HEK293 (cell line): ENCODE measurements around the gene CRACDL.

Source experiments
- CTCF ChIA-PET: fragments of 350-600 bp; formaldehyde crosslinking; extraction: SDS; loops from one replicate; lab custom pipeline; 2021; ENCODE audit warnings: antibody characterized with exemption; lab: Yijun Ruan, JAX
- POLR2A ChIA-PET: fragments of 300-600 bp; formaldehyde crosslinking; extraction: SDS; loops from one replicate; lab custom pipeline; 2020; ENCODE audit warnings: antibody characterized with exemption, inconsistent platforms; lab: Yijun Ruan, JAX
- H3K27ac ChIP-seq: fragments of 200-500 bp; sonication (Bioruptor generic); 2 replicates; pipeline ENCODE4 v1.5.1; 2014; ENCODE audit warnings: low read depth, low read length, control low read depth, inconsistent platforms; ENCODE audit errors: extremely low read depth
- H3K36me3 ChIP-seq, 2 experiments: fragments of 200-500 bp in 1 of 2; sonication (Bioruptor generic) in 1 of 2; 1 replicate in 1 of 2; 2 replicates in 1 of 2; pipeline ENCODE4 v1.5.1; 2014 to 2017; ENCODE audit warnings: inconsistent platforms in 2 of 2, low read length in 2 of 2; ENCODE audit not compliant: control insufficient read depth in 2 of 2, insufficient read depth in 1 of 2
- H3K4me1 ChIP-seq: fragments of 200-500 bp; sonication (Bioruptor generic); 2 replicates; pipeline ENCODE4 v1.5.1; 2014; ENCODE audit warnings: mild to moderate bottlenecking, low read length, inconsistent platforms; ENCODE audit not compliant: control insufficient read depth, insufficient read depth
- H3K4me3 ChIP-seq: 2 replicates; pipeline ENCODE4 v1.5.1; 2011; ENCODE audit warnings: low read depth, mild to moderate bottlenecking, control low read depth, low read length, moderate library complexity
- H3K9me3 ChIP-seq: fragments of 200-500 bp; sonication (Bioruptor generic); 2 replicates; pipeline ENCODE4 v1.5.1; 2014; ENCODE audit warnings: low read depth, low read length, inconsistent platforms; ENCODE audit not compliant: control insufficient read depth, insufficient read depth
- CTCF ChIP-seq: fragments of 450-650 bp; formaldehyde crosslinking; IDR thresholded peaks from 2 replicates; pipeline ENCODE4 v1.5.1; 2016; ENCODE audit warnings: missing biosample characterization, missing genetic modification characterization
- GLI4 ChIP-seq: fragments of 450-650 bp; formaldehyde crosslinking; IDR thresholded peaks from 2 replicates; pipeline ENCODE4 v1.5.1; 2016; ENCODE audit warnings: missing biosample characterization, missing genetic modification characterization
- GLIS1 ChIP-seq: fragments of 450-650 bp; formaldehyde crosslinking; IDR thresholded peaks from 2 replicates; pipeline ENCODE4 v1.5.1; 2016; ENCODE audit warnings: missing biosample characterization, missing genetic modification characterization
- HOXC10 ChIP-seq: sonication (generic); formaldehyde crosslinking; IDR thresholded peaks from 2 replicates; pipeline ENCODE4 v1.8.1; 2023; ENCODE audit warnings: mild to moderate bottlenecking, missing genetic modification reagents
- IKZF3 ChIP-seq: fragments of 450-650 bp; IDR thresholded peaks from 2 replicates; pipeline ENCODE4 v1.5.0; 2018; ENCODE audit warnings: missing biosample characterization, mild to moderate bottlenecking, missing genetic modification characterization, moderate library complexity
- INSM2 ChIP-seq: fragments of 450-650 bp; formaldehyde crosslinking; IDR thresholded peaks from 2 replicates; pipeline ENCODE4 v1.5.1; 2016; ENCODE audit warnings: missing biosample characterization, missing genetic modification characterization
- KLF17 ChIP-seq: fragments of 450-650 bp; formaldehyde crosslinking; IDR thresholded peaks from 2 replicates; pipeline ENCODE4 v1.5.1; 2016; ENCODE audit warnings: missing biosample characterization, missing genetic modification characterization
- ZBTB10 ChIP-seq: fragments of 450-650 bp; formaldehyde crosslinking; IDR thresholded peaks from 2 replicates; pipeline ENCODE4 v1.5.1; 2016; ENCODE audit warnings: missing biosample characterization, missing genetic modification characterization
- ZFP69B ChIP-seq: fragments of 450-650 bp; formaldehyde crosslinking; IDR thresholded peaks from 2 replicates; pipeline ENCODE4 v1.5.1; 2016; ENCODE audit warnings: missing biosample characterization, missing genetic modification characterization
- ZNF114 ChIP-seq: fragments of 450-650 bp; formaldehyde crosslinking; IDR thresholded peaks from 2 replicates; pipeline ENCODE4 v1.5.0; 2017; ENCODE audit warnings: missing biosample characterization, missing genetic modification characterization
- ZNF133 ChIP-seq: fragments of 450-650 bp; formaldehyde crosslinking; IDR thresholded peaks from 2 replicates; pipeline ENCODE4 v1.5.1; 2016; ENCODE audit warnings: missing biosample characterization, missing genetic modification characterization
- ZNF148 ChIP-seq: fragments of 450-650 bp; formaldehyde crosslinking; IDR thresholded peaks from 2 replicates; pipeline ENCODE4 v1.5.0; 2017; ENCODE audit warnings: missing biosample characterization, missing genetic modification characterization, borderline replicate concordance
- ZNF23 ChIP-seq: fragments of 450-650 bp; formaldehyde crosslinking; IDR thresholded peaks from 2 replicates; pipeline ENCODE4 v1.5.1; 2016; ENCODE audit warnings: missing biosample characterization, missing genetic modification characterization, borderline replicate concordance
- ZNF366 ChIP-seq: fragments of 450-650 bp; formaldehyde crosslinking; conservative IDR thresholded peaks from 2 replicates; pipeline ENCODE4 v1.5.1; 2016; ENCODE audit warnings: missing biosample characterization, missing genetic modification characterization
- ZNF433 ChIP-seq: fragments of 450-650 bp; formaldehyde crosslinking; IDR thresholded peaks from 2 replicates; pipeline ENCODE4 v1.5.1; 2016; ENCODE audit warnings: missing biosample characterization, missing genetic modification characterization, low read depth
- ZNF521 ChIP-seq: fragments of 450-650 bp; formaldehyde crosslinking; IDR thresholded peaks from 2 replicates; pipeline ENCODE4 v1.5.1; 2017; ENCODE audit warnings: missing biosample characterization, mild to moderate bottlenecking, missing genetic modification characterization
- ZNF596 ChIP-seq: fragments of 450-650 bp; IDR thresholded peaks from 2 replicates; pipeline ENCODE4 v1.5.0; 2018; ENCODE audit warnings: missing biosample characterization, mild to moderate bottlenecking, missing genetic modification characterization, moderate library complexity
- ZNF658 ChIP-seq: fragments of 450-650 bp; formaldehyde crosslinking; IDR thresholded peaks from 2 replicates; pipeline ENCODE4; 2016; ENCODE audit warnings: missing biosample characterization, missing genetic modification characterization
- ZNF670 ChIP-seq: fragments of 450-650 bp; formaldehyde crosslinking; IDR thresholded peaks from 2 replicates; pipeline ENCODE4 v1.5.1; 2016; ENCODE audit warnings: missing biosample characterization, missing genetic modification characterization, low read depth
- ZNF791 ChIP-seq: fragments of 450-650 bp; formaldehyde crosslinking; IDR thresholded peaks from 2 replicates; pipeline ENCODE4 v1.5.1; 2016; ENCODE audit warnings: missing biosample characterization, missing genetic modification characterization

The CRACDL gene

GRCh38 chr2:98800330-98801064 lies 135.5 kb downstream of the CRACDL start:
- POLR2A ChIA-PET, result no interaction called here
- H3K9me3 ChIP-seq, result no peaks in the 10 kb centered on the region
- CTCF ChIA-PET, result interaction anchor here (0.6 kb wide), 1 partner anchor 203 kb away, joined by 3 read pairs; no protein-coding TSS in a partner anchor
- H3K27ac ChIP-seq, result no peak overlapping the region
- no peaks in the 10 kb centered on the region for H3K36me3 ChIP-seq
- H3K4me3 ChIP-seq, result no peak overlapping the region
- TF ChIP-seq CTCF (tag by site-specific recombination) (no peak), ZNF133 (no peak), INSM2 (tag by site-specific recombination) (no peak), ZNF366 (tag by site-specific recombination) (no peak), ZNF521 (tag by site-specific recombination) (no peak), ZNF433 (tag by site-specific recombination) (no peak), ZNF23 (tag by site-specific recombination) (no peak), ZNF670 (tag by site-specific recombination) (no peak), ZNF596 (tag by site-specific recombination) (no peak), ZNF791 (tag by site-specific recombination) (no peak), IKZF3 (tag by site-specific recombination) (no peak), HOXC10 (CRISPR knock-in tag) (no peak), GLI4 (tag by site-specific recombination) (no peak), ZNF114 (tag by site-specific recombination) (no peak), ZFP69B (tag by site-specific recombination) (no peak), KLF17 (tag by site-specific recombination) (no peak)
- H3K4me1 ChIP-seq, result no peaks in the 10 kb centered on the region

- no peak overlapping the region for H3K27ac ChIP-seq
- no peak overlapping the region for H3K4me3 ChIP-seq
- TF ChIP-seq ZNF148 (tag by site-specific recombination), result no peak
- 0 out of 2 replicates have a peak, but pooled peaks have one; percentile 8 for TF ChIP-seq GLIS1
- TF ChIP-seq ZNF658 (tag by site-specific recombination), result no peak
- no peak for TF ChIP-seq ZBTB10 (tag by site-specific recombination)
- no peaks in the 10 kb centered on the region for H3K36me3 ChIP-seq
- no peaks in the 10 kb centered on the region for H3K9me3 ChIP-seq
- no peaks in the 10 kb centered on the region for H3K4me1 ChIP-seq
- ChIA-PET CTCF (interaction anchor here (0.6 to 0.7 kb wide), 3 partner anchors 38 to 202 kb away, joined by 3 read pairs; no protein-coding TSS in a partner anchor), POLR2A (no interaction called here)
Measured at GRCh38 chr2:98799375-98800329, 136.4 kb downstream of the CRACDL start.
